HFFc6 (cell line): Measurements from ENCODE around the gene NLRP7. TPM values are rescaled to one million over a fixed set of nuclear protein-coding genes. Genes with fewer than 3 reads are reported as not detected.
"Not testable (repeated sequence)": the region's sequence is repeated elsewhere in the genome, so short reads cannot be mapped to it uniquely, and the experiment has no call there.

Source experiments
- DNase-seq: peaks from one replicate; pipeline ENCODE4 v3.0.0-alpha.2; 2018
- H3K27ac Mint-ChIP-seq: 2 replicates; pipeline ENCODE4 v1.8.0; 2020; ENCODE audit warnings: mild to moderate bottlenecking, mixed read lengths
- H3K27me3 Mint-ChIP-seq: 2 replicates; pipeline ENCODE4 v1.8.0; 2021; ENCODE audit warnings: mild to moderate bottlenecking, moderate library complexity, mixed read lengths; ENCODE audit not compliant: insufficient read depth
- H3K36me3 Mint-ChIP-seq: 2 replicates; pipeline ENCODE4 v1.8.0; 2021; ENCODE audit warnings: low read depth, mixed read lengths
- H3K4me1 Mint-ChIP-seq: 2 replicates; pipeline ENCODE4 v1.8.0; 2020; ENCODE audit warnings: low read depth, mixed read lengths
- H3K4me3 Mint-ChIP-seq: 2 replicates; pipeline ENCODE4 v1.8.0; 2020; ENCODE audit warnings: mild to moderate bottlenecking, moderate library complexity, mixed read lengths
- H3K9me3 Mint-ChIP-seq: 2 replicates; pipeline ENCODE4 v1.8.0; 2020; ENCODE audit warnings: mild to moderate bottlenecking, mixed read lengths
- CTCF ChIP-seq: fragments of 200-600 bp; sonication (generic); IDR thresholded peaks from 2 replicates; pipeline ENCODE4 v1.5.0; 2021; ENCODE audit warnings: antibody characterized with exemption, mild to moderate bottlenecking
- total RNA-seq, 6 experiments: library from RNA; stranded (reverse); fragmentation: NEBNext Ultra II Directional; extraction: Animal tissue kit (Norgen Biotek cat#: 25700); gene quantifications; 2 replicates in 1 of 6; 3 replicates in 5 of 6; pipeline ENCODE4 v1.2.3, GENCODE V29; 2021

Gene NLRP7
- total RNA-seq, 6 experiments from 2014 or later: not detected

- no peak for TF ChIP-seq CTCF
- peaks cover 10% of the 10 kb centered on the region; the same call in 1 of the 2 replicates for H3K36me3 Mint-ChIP-seq
- H3K27ac Mint-ChIP-seq: no peak overlapping the region
- H3K4me1 Mint-ChIP-seq: no peaks in the 10 kb centered on the region
- no peak for DNase-seq
- no peak overlapping the region for H3K4me3 Mint-ChIP-seq
- no peaks in the 10 kb centered on the region for H3K27me3 Mint-ChIP-seq
- peaks cover 38% of the 10 kb centered on the region for H3K9me3 Mint-ChIP-seq
These were observed 26.2 kb downstream of the NLRP7 start for GRCh38 chr19:54921082-54921481.

- H3K27ac Mint-ChIP-seq, H3K4me3 Mint-ChIP-seq, DNase-seq, H3K36me3 Mint-ChIP-seq, H3K4me1 Mint-ChIP-seq, H3K27me3 Mint-ChIP-seq: not testable (repeated sequence)
- peak; percentile 25; the same call in 1 of the 2 replicates for TF ChIP-seq CTCF
- peaks cover 32% of the 10 kb centered on the region for H3K9me3 Mint-ChIP-seq
These were observed 27.4 kb downstream of the NLRP7 start for GRCh38 chr19:54919646-54920563.

- no peak overlapping the region for H3K27ac Mint-ChIP-seq
- H3K36me3 Mint-ChIP-seq: peaks cover 5% of the 10 kb centered on the region; the same call in 1 of the 2 replicates
- no peaks in the 10 kb centered on the region; the same call in 1 of the 2 replicates for H3K27me3 Mint-ChIP-seq
- no peak for DNase-seq
- H3K4me3 Mint-ChIP-seq: no peak overlapping the region
- TF ChIP-seq CTCF: no peak
- peaks cover 38% of the 10 kb centered on the region for H3K9me3 Mint-ChIP-seq
- H3K4me1 Mint-ChIP-seq: no peaks in the 10 kb centered on the region
These were observed 28.8 kb downstream of the NLRP7 start for GRCh38 chr19:54918499-54918898.

- no peaks in the 10 kb centered on the region; the same call in 1 of the 2 replicates for H3K27me3 Mint-ChIP-seq
- no peak for TF ChIP-seq CTCF
These were observed 30.5 kb downstream of the NLRP7 start for GRCh38 chr19:54916822-54917221.

GRCh38 chr19:54907899-54908298, 39.4 kb downstream of the NLRP7 start:
- H3K27ac Mint-ChIP-seq, DNase-seq, H3K36me3 Mint-ChIP-seq, H3K4me3 Mint-ChIP-seq, H3K27me3 Mint-ChIP-seq, H3K4me1 Mint-ChIP-seq: not testable (repeated sequence)
- peaks cover 42% of the 10 kb centered on the region for H3K9me3 Mint-ChIP-seq

More at GRCh38 chr19:54916822-54917221, 30.5 kb downstream of the NLRP7 start:
- DNase-seq: no peak
- Mint-ChIP-seq H3K4me1 (no peaks in the 10 kb centered on the region), H3K36me3 (no peaks in the 10 kb centered on the region), H3K27ac (no peak overlapping the region), H3K4me3 (no peak overlapping the region), H3K9me3 (peaks cover 47% of the 10 kb centered on the region)

GRCh38 chr19:54906819-54907218, 40.5 kb downstream of the NLRP7 start:
- H3K27ac Mint-ChIP-seq: no peak overlapping the region
- DNase-seq: no peak
- peaks cover 9% of the 10 kb centered on the region; the same call in 1 of the 2 replicates for H3K36me3 Mint-ChIP-seq
- no peaks in the 10 kb centered on the region for H3K27me3 Mint-ChIP-seq
- H3K9me3 Mint-ChIP-seq: peaks cover 36% of the 10 kb centered on the region
- H3K4me1 Mint-ChIP-seq: no peaks in the 10 kb centered on the region
- no peak overlapping the region for H3K4me3 Mint-ChIP-seq
- TF ChIP-seq CTCF: no peak
